ENCODE data around the gene NRROS.

GRCh38 chr3:196643761-196644160 is 4.3 kb downstream of the NRROS start:
- TF ChIP-seq GATA2 (IDR thresholded peaks at IDR 0.05; ENCODE audit: low read depth, low read length) (no peak), GATA3 (IDR thresholded peaks at IDR 0.05; ENCODE audit: low read depth, low read length) (no peak)

Data from SH-SY5Y (cell line).